Activated CD8-positive, alpha-beta memory T cell treated with anti-CD3 and anti-CD28 coated beads for 36 hours (primary cell): ENCODE results near the gene PTPRM. TPM values are rescaled to one million over a fixed set of nuclear protein-coding genes. Genes with fewer than 3 reads are reported as not detected.

Experiments
- CTCF ChIA-PET: fragments of 350-600 bp; sonication (Branson Sonifier 250); formaldehyde crosslinking; loops from one replicate; lab custom pipeline; 2021; ENCODE audit warnings: antibody characterized with exemption; lab: Charles Lee
- POLR2A ChIA-PET: fragments of 350-600 bp; sonication (Branson Sonifier 250); formaldehyde crosslinking; loops from one replicate; lab custom pipeline; 2021; ENCODE audit warnings: antibody characterized with exemption; lab: Charles Lee
- total RNA-seq, 2 experiments: library from RNA; stranded (reverse); gene quantifications; one replicate each; pipeline ENCODE4 v1.2.3, GENCODE V29; 2021

Gene PTPRM
- total RNA-seq, 2 experiments from 2014 or later = 3.5 to 4.1 TPM

GRCh38 chr18:7565677-7566076 is 1.4 kb upstream of the PTPRM start:
- ChIA-PET POLR2A (no interaction called here), CTCF (interaction anchor here (0.6 kb wide), 1 partner anchor 340 kb away, joined by 3 read pairs; no protein-coding TSS in a partner anchor)

GRCh38 chr18:7566244-7566566 is 911 bp upstream of the PTPRM start:
- CTCF ChIA-PET = interaction anchor here (0.7 kb wide), 1 partner anchor 10 kb away, joined by 4 read pairs; no protein-coding TSS in a partner anchor
- POLR2A ChIA-PET = no interaction called here

GRCh38 chr18:7567474-7568425 is 634 bp downstream of the PTPRM start:
- POLR2A ChIA-PET = no interaction called here
- CTCF ChIA-PET = interaction anchor here (1.2 kb wide), 1 partner anchor 11 kb away, joined by 3 read pairs; no protein-coding TSS in a partner anchor

GRCh38 chr18:7568426-7568825 is 1.3 kb downstream of the PTPRM start:
- POLR2A ChIA-PET = no interaction called here
- CTCF ChIA-PET = interaction anchor here (1.2 kb wide), 1 partner anchor 11 kb away, joined by 3 read pairs; no protein-coding TSS in a partner anchor

GRCh38 chr18:7571626-7572025 is 4.5 kb downstream of the PTPRM start:
- CTCF ChIA-PET = no interaction called here
- POLR2A ChIA-PET = no interaction called here

- CTCF ChIA-PET = no interaction called here
Measured at GRCh38 chr18:7572822-7573221, 5.7 kb downstream of the PTPRM start.

GRCh38 chr18:7575465-7576028 is 8.4 kb downstream of the PTPRM start:
- POLR2A ChIA-PET = no interaction called here
- CTCF ChIA-PET = no interaction called here

More at GRCh38 chr18:7572822-7573221, 5.7 kb downstream of the PTPRM start:
- POLR2A ChIA-PET = no interaction called here

GRCh38 chr18:7576077-7576476 is 9.0 kb downstream of the PTPRM start:
- POLR2A ChIA-PET = no interaction called here

GRCh38 chr18:7576685-7577084 is 9.6 kb downstream of the PTPRM start:
- ChIA-PET POLR2A (no interaction called here), CTCF (no interaction called here)

More at GRCh38 chr18:7576077-7576476, 9.0 kb downstream of the PTPRM start:
- CTCF ChIA-PET = no interaction called here

GRCh38 chr18:7577706-7578105 is 10.6 kb downstream of the PTPRM start:
- CTCF ChIA-PET = no interaction called here

GRCh38 chr18:7579176-7579917 is 12.2 kb downstream of the PTPRM start:
- ChIA-PET CTCF (no interaction called here), POLR2A (no interaction called here)

More at GRCh38 chr18:7577706-7578105, 10.6 kb downstream of the PTPRM start:
- POLR2A ChIA-PET = no interaction called here

- CTCF ChIA-PET = no interaction called here
Measured at GRCh38 chr18:7579918-7580542, 12.9 kb downstream of the PTPRM start.

GRCh38 chr18:7584646-7585275 is 17.6 kb downstream of the PTPRM start:
- ChIA-PET CTCF (no interaction called here), POLR2A (no interaction called here)

More at GRCh38 chr18:7579918-7580542, 12.9 kb downstream of the PTPRM start:
- POLR2A ChIA-PET = no interaction called here

- ChIA-PET CTCF (no interaction called here), POLR2A (no interaction called here)
Measured at GRCh38 chr18:7585276-7585670, 18.2 kb downstream of the PTPRM start.

GRCh38 chr18:7586379-7586778 is 19.3 kb downstream of the PTPRM start:
- CTCF ChIA-PET = no interaction called here
- POLR2A ChIA-PET = no interaction called here

- ChIA-PET POLR2A (no interaction called here), CTCF (no interaction called here)
Measured at GRCh38 chr18:7590826-7591560, 23.9 kb downstream of the PTPRM start.

GRCh38 chr18:7592305-7593071 is 25.4 kb downstream of the PTPRM start:
- POLR2A ChIA-PET = no interaction called here

More at GRCh38 chr18:7592305-7593071, 25.4 kb downstream of the PTPRM start:
- CTCF ChIA-PET = no interaction called here
